Measurements from ENCODE around the gene NCKAP5L.
A peak's percentile ranks its signal among the peaks of the same experiment; 100 is the strongest.
"Not testable (repeated sequence)": the region's sequence is repeated elsewhere in the genome, so short reads cannot be mapped to it uniquely, and the experiment has no call there.

NCKAP5L gene

DNA sequence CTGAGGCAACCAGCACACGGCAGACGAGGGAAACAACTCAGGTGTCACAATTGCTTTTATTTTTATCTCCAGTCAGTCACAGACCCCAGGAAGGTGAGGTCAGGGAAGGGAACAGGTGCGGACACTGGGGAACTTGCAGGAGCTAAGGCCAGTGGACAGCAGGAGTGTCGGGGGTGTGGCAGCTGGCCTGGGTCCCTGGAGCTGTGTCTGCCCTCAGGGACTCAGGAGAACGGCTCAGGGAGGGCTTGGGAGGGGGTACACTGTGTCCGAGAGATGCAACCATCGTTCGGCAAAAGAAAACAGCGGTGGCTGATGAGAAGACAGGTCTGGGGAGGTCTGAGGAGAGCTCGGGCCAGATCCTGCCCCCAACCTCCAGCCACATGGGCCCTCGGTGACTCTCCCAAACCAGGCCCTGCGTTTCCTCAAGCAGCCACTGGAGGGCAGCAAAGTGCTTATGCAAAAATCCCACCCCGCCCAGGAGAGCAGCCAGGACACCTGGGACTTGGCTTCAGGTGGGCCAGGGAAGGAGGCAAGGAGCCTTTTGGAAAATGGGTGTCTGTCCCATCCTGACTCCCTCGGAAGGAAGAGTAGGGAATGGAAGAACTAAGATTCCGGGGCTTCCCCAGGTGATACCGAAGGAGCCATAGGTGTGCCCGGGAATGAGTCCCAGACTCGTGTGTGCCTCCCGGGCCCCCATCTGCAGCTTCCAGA lies 38.8 kb upstream of the NCKAP5L start:
- peak; percentile 53 to 88 (median 62) for DNase-seq (ENCODE audit: low read depth in 2 of 3, low spot score in 1 of 3)

DNA sequence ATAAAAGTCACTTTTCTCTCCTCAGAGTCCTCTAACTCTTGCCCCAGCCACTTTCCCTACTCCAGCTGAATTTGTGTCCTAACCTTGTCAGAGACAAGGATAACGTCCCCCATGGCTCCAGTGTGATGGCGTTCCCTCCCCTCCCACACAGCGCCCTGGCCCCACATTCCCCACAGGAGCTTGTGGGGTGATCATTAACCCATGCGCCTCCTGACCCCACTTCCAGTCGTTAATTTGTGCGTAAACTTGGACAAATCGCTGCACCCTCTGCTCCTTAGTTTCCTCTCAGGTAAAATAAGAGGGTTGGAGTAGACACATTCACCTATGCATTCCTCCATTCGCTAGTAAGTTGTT lies 37.5 kb upstream of the NCKAP5L start:
- no peak for DNase-seq (ENCODE audit: low read depth in 2 of 3, low spot score in 1 of 3)

DNA sequence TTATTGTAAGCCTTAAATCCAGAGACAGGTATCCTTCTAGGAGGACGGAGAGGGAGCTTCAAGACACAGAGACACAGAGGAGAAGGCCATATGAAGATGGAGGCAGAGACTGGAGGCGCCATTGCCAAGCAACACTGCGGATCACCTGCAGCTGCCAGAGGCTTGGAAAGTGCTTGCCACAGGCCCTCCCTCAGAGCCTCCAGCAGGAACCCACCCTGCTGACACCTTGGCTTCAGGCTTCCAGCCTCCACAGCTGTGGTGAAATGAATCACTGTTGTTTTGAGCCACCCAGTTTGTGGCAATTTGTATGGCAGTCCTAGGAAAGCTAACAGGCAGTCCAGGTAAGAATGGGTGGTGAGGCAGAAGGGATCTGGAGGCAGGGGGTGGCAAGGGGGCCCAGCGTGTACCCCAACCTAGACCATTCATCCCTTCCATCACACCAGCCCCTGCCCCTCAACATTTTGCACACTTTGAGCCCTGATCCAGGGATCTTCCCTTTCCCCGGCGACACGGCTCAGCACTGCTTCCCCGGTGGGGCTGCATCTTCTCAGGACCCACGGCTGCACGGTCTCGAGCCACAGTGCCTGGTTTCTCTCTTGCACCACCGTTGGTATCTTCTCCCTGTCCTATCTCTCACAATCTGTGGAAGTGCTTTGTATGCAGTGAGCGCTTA lies 37.0 kb upstream of the NCKAP5L start:
- DNase-seq (ENCODE audit: low read depth in 2 of 3, low spot score in 1 of 3), result no peak

GRCh38 chr12:49864798-49865090 lies 36.5 kb upstream of the NCKAP5L start:
- no peak for DNase-seq (ENCODE audit: low read depth in 2 of 3, low spot score in 1 of 3)

DNA sequence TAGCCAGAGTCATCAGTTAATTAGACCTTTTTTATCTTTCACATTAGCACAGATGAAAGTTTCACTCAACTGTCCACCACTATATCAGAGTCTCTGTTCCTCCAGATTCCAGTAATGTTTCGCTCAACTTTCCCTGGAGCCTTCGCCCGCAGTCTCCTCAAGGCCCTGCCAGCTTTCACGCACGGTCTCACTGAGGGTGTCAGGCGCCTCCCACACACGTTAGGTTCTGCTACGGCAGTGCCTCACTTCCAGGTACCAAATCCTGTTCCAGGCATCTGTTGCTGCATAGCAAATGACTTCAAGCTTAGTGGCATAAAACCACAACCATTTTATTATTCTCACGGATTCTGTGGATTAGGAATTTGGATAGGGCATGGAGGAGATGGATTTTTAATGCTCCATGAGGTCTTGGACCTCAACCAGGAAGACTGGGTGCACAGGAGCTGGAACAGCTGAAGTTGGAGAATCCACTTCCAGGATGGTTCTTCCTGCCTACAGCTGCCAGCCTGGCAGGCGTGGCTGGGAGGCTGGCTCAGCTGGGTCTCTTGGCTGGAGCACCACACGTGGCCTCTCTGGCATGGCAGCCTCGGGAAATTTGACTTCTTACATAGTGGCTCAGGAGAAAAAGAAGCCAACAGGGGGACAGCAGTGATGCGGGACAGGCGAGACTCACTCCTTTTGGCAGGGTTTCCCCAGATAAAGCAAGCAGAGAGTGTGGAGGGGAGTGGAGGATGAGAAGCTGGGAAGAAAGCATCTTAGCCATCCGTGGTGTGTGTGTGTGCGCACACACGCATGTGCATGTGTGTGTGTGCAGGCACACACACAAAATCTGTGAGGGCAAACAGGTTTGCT lies 36.0 kb upstream of the NCKAP5L start:
- no peak for DNase-seq (ENCODE audit: low read depth in 2 of 3, low spot score in 1 of 3)

DNA sequence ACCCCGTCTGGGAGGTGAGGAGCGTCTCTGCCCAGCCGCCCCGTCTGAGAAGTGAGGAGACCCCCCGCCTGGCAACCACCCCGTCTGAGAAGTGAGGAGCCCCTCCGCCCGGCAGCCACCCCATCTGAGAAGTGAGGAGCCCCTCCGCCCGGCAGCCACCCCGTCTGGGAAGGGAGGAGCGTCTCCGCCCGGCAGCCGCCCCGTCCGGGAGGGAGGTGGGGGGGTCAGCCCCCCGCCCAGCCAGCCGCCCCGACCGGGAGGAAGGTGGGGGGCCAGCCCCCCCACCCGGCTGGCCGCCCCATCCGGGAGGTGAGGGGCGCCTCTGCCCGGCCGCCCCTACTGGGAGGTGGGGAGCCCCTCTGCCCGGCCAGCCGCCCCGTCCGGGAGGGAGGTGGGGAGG lies 32.7 kb upstream of the NCKAP5L start:
- not testable (repeated sequence) for DNase-seq (ENCODE audit: low read depth in 2 of 3, low spot score in 1 of 3)

DNA sequence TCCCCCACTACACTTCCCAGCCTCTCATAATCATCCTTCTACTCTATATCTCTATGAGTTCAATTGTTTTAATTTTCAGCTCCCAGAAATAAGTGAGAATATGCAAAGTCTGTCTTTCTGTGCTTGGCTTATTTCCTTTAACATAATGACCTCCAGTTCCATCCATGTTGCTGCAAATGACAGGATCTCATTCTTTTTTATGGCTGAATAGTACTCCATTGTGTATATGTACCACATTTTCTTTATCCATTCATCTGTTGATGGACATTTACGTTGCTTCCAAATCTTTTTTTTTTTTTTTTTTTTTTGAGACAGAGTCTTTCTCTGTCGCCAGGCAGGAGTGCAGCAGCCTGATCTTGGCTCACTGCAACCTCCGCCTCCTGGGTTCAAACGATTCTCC lies 27.7 kb upstream of the NCKAP5L start:
- not testable (repeated sequence) for DNase-seq (ENCODE audit: low read depth in 2 of 3, low spot score in 1 of 3)

GRCh38 chr12:49854976-49855375 lies 26.8 kb upstream of the NCKAP5L start:
- DNase-seq (ENCODE audit: low read depth in 2 of 3, low spot score in 1 of 3), result no peak

- no peak for DNase-seq (ENCODE audit: low read depth in 2 of 3, low spot score in 1 of 3)
Measured at GRCh38 chr12:49853671-49854070, 25.5 kb upstream of the NCKAP5L start.

GRCh38 chr12:49847161-49847560 lies 18.9 kb upstream of the NCKAP5L start:
- DNase-seq (ENCODE audit: low read depth in 2 of 3, low spot score in 1 of 3), result no peak

GRCh38 chr12:49846032-49846431 lies 17.8 kb upstream of the NCKAP5L start:
- DNase-seq (ENCODE audit: low read depth in 2 of 3, low spot score in 1 of 3), result no peak

- DNase-seq (ENCODE audit: low read depth in 2 of 3, low spot score in 1 of 3), result no peak
Measured at GRCh38 chr12:49843876-49844437, 15.7 kb upstream of the NCKAP5L start.

- no peak for DNase-seq (ENCODE audit: low read depth in 2 of 3, low spot score in 1 of 3)
Measured at GRCh38 chr12:49843411-49843810, 15.2 kb upstream of the NCKAP5L start.

DNA sequence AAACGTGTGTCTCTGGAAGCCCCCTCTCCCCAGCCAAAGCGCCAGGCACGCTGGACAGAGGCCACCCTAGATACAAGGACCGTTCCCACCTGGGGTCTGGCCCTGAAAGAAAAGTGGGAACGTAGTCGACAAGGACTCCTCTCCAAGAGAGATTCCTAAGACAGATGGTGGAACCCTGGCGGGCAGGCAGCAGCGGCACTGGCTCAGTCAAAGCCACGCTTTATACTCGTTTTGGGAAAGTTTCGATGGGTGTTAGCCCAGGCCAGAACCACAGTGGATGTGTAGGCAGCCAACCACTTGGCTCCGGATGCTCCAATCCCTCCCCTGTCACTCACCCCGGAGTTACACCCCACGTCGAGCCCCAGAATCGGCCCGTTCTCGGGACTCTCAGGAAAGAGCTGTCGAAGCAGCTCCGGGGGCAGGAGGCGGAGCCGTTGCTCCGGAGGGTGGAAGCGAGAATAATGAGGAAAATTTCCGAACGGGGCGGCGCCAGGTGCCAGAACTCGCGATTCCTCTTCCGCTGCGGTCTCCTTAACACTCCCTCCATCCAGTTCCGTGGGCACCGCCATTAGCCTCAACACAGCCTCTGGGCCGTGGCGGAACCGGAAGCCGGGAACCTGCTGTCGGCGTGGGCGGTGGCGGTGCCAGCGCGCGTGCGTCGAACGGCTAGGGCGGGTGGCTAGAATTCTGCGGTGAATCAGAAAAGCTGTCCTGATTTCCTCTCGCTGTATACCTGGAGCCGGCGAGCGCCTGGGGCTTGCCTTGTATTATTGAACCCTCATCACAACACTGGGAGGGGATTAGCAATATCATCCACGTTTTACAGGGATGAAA lies 14.5 kb upstream of the NCKAP5L start, which contains the start of gene BCDIN3D:
BCDIN3D (minus strand) TSS at position 588 of the 834 bp plus-strand sequence; CDS start at position 569, 19 bp downstream.
- DNase-seq (ENCODE audit: low read depth in 2 of 3, low spot score in 1 of 3), result peak; percentile 92 to 94 (median 92)

DNA sequence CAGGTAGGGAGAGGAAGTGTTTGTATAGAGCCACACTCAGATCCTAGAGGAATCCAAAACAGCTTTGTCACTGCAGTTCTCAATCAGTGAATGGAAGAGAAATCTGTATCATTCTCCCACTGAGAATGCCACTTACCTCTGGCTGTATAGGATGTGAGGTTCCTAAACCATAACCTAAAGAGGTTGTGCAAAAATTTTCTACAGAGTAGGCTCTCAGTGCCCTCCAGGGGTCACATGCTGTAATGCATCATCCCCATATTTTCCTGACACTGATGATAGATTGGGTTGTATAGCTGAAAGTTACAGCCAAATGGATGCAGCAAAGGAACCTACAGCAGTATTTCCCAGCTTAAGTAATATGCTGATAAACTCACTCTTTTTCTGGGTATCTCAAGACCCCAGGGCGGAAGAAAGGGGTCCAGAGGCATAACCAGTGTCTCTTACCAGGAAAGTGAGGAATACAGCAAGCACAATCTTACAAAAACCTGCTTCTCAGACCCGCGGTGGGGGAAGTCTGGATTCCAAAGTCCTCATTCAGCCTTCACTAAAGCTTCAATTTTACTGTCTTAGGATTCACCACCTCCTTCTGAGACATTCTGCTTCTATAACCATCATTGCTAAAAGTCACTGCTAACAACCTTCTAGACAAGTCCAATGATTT lies 10.9 kb upstream of the NCKAP5L start:
- DNase-seq (ENCODE audit: low read depth in 2 of 3, low spot score in 1 of 3), result no peak

DNA sequence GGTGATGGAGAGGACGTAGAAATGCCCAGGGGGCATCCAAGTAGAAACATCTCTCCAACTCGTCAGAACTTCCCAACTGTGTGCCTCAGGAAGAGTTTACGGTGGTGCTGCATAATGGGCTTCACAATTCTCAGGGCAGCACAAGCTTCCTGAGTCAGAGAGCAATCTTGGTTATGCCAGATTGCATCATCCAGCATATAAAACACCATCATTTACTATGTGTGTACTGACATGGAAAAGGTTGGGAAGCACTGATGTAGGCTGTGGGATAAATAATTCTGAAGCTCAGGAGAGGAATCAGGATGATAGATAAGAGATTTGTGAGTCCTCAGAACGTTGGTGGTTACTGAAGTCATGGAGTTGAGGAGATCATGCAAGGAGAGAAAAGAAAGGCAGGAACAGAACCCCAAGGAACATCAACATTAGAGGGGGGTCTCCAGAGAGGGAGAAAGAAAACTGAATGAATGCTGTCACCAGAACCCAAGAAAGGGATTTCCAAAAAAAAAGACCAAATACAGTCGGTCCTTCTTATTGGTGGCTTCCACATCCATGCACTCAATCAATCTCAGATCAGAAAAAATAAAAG lies 4.7 kb upstream of the NCKAP5L start:
- no peak for DNase-seq (ENCODE audit: low read depth in 2 of 3, low spot score in 1 of 3)

GRCh38 chr12:49831717-49832116 lies 3.5 kb upstream of the NCKAP5L start:
- DNase-seq (ENCODE audit: low read depth in 2 of 3, low spot score in 1 of 3), result no peak

DNA sequence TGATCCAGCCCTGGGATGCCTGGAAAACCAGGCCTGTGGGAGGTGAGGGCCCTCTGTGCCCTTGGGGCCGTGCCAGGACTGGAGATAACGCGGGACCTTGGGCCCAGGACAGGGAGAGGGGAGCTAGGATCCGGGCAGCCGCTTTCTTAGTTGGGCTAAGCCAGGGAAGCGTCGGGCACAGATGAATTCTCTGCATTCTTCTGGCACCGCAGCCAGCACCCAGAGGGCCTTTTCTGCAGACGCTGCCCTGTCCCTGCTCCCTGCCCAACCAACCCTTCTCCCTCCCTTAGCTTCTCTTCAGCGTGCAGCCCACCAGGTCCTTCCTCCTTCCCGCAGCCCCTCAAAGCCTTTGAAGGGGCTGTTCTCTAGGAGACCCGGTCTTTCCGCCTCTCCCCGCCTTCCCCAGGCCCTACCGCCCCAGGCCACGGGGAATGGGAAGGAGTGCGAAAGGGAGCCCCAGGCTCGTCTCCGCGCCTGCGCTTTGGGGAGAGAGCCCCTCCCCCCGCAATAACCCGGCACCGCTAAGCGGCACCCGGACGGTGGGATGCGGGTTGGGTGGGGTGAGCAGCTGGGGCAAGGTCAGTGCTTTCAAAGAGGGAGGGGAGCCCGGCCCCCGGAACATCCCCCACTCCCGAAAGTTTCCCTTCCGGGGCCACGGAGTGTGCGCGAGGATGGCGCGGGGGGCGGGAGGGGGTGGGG lies 663 bp downstream of the NCKAP5L start:
- DNase-seq (ENCODE audit: low read depth in 2 of 3, low spot score in 1 of 3), result peak in 1 of 3 donors; percentile 23

DNA sequence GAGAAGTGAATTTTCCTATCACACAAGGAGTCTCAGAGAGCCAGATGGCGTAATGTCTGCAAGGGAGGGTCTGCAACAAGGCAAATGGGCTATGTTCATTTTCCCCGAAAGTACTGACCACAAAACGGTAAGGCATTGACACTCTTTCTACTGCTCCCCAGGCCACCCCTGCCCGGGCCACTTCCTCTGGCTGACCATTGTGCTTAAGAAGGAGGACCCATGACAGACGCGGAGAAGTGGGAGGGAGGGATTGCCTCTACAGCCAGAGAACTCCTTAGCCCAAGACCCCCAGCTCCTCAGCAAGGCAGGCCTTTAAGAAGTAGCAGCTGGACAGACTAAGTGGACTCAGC lies 1.2 kb downstream of the NCKAP5L start:
- DNase-seq (ENCODE audit: low read depth in 2 of 3, low spot score in 1 of 3), result no peak

Data from stimulated activated CD4-positive, alpha-beta T cell treated with anti-CD3 and anti-CD28 coated beads, Interleukin-12 subunit alpha, Interleukin-12 subunit beta, amount 100 ng/mL, for 48 hours (primary cell).